Cortex of kidney (tissue), 1 donor: ENCODE measurements around the gene POMGNT1.

Source experiments
- DNase-seq: peaks from one replicate; lab custom pipeline; 2025; lab: John Stamatoyannopoulos, UW

Gene POMGNT1

DNA sequence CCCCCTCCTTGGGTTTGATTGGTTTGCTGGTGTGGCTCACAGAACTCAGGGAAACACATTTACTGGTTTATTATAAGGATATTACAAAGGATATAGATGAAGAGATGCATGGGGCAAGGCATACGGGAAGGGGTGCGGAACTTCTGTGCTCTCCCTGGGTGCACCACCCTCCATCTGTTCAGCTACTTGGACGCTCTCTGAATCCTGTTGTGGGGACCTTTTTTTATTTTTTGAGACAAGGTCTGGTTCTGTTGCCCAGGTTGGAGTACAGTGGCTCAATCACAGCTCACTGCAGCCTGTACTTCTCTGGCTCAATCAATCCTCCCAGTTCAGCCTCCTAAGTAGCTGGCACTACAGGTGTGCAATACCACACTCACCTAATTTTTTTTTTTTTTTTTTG lies 12.3 kb upstream of the POMGNT1 start:
- DNase-seq, result no peak

DNA sequence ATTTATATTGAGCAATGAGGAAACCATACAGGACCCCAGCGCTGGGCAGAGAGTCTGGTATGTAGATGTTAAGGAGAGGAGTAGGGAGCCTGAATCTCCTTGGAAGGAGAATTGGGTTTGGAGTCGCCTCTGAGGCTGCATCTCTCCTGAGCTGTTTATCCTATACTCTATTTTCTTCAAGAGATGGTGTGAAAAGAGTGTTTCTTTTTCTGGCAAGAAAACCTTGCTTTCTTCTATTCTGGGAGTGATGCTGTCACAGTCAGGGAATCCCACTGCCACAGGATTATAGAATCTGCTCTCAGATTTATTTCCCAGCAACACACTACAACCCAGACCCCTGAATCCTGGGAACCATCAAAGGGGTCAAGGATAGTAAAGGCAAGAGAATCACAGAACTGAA lies 8.2 kb upstream of the POMGNT1 start:
- DNase-seq, result no peak

DNA sequence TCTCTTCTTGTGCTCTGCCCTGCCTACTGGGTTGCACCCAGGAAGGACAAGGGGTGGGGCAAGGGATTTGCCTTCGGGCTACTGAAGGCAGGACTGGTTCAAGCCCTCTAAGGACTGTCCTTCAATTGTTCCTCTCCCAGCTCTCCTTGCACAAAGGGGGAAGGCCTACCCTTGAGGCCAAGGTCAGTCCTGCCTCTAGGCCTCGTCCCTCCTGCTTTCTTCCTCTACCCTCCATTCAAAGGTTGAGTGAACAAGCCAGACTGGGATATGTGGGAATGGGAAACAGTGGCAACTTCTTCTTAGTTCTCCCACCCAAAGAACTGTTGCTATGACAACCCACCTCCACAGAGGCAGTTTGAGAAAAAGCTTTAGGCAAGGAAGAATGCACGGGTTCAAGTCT lies 7.6 kb upstream of the POMGNT1 start:
- DNase-seq, result no peak

DNA sequence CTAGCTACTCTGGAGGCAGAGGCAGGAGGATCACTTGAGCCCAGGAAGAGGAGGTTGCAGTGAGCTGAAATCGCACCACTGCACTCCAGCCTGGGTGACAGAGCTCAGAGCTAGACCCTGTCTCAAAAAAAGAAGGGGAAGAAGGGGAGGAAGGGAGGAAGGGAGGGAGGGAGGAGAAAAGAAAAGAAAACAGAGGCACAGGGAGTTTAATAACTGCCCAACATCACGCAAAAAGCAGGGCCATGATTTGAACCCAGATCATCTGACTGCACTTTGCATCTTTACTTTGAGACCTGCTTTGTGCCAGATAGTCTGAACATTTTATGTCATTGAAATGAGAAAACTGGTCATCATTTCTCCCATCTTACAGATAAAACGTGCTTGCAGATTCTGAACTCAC lies 6.9 kb upstream of the POMGNT1 start:
- DNase-seq, result no peak

DNA sequence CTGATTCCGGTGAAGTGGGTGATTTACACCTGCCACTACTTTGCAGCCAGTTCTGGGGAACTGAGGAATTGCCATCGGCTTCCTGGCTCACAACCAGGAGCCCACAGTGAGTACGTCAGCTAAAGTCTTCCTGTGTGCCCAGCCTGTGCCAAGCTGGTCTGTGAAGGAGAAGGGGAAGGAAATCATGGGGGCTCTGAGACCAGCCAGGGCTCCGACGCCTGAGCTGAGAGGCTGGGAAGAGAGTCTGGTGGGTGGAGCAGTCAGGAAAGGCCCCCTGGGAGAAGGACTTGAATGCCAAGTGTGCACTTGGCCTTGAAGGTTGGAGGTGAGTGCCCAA lies 6.1 kb upstream of the POMGNT1 start:
- DNase-seq, result no peak

DNA sequence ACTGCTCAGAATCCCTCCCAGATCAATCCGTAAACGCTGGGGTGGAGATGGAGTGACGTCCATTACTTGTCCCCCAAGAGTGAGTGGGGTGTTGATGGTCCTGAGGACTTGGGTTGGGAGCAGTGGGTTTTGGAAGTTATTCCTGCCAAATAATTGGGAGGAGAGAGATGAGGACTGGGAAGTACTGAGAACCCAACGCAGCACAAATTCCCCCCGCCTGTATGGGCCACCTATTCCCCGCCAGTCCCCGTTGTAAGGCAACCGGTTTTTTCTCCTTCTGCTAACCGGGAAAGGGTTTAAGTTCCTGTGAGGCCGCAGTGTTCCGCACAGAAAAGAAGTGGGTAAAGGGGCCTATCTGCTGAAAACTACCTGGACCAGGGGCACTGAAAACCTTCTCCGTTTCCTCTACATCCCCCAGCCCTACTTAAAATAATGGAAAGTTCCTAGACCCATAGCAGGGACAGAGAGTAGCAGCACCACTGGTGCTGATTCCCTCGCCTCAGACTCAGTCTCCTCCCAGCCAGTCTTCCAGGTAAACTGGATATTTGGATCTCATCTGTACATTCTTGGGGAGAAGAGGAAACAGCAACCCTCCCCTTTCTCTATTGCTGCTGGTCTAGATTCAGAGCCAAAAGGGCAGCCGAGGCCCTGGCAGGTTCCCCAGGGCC lies 5.6 kb upstream of the POMGNT1 start:
- DNase-seq, result no peak

DNA sequence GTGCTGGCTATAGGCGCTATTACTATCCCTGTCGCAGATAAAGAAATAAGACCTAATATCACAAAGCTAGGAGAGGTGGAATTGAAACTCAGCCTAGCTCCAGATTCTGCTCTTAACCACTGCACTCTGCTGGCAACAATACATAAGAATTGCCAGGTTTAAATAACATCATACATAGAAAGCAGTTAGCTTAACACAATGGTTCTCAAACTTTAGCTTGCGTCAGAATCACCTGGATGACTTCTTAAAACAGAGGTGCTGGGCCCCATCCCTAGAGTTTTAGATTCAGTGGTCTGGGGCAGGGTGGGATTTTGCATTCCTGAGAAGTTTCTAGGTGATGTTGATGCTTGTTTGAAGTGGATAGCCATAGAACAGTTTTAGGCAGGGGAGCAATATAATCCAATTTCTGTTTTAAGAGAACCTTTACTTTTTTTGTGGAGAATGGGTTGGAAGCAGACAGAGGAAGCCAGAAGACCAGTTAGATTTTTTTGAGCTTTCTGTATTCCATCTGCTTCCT lies 1.1 kb upstream of the POMGNT1 start:
- DNase-seq, result no peak

DNA sequence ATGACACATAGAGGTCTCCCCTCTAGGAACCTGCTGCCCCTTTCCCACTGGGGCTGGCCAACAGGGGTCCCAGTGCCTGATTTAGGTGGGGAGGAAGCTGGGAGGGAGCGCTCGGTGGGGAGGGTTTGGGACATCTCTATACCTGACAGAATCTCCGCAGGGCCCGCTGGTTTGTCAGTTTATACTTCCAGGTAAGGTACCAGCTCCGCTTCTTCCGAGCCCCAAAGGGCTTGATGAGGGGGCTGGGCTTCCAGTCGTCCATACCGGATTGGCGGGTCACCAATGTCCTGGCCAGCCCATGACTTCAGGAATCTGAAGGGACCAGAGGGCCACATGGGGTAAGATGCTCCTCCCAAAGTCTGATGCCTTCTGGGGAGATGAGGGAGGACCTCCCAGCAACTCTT lies 672 bp downstream of the POMGNT1 start:
- DNase-seq, result no peak

DNA sequence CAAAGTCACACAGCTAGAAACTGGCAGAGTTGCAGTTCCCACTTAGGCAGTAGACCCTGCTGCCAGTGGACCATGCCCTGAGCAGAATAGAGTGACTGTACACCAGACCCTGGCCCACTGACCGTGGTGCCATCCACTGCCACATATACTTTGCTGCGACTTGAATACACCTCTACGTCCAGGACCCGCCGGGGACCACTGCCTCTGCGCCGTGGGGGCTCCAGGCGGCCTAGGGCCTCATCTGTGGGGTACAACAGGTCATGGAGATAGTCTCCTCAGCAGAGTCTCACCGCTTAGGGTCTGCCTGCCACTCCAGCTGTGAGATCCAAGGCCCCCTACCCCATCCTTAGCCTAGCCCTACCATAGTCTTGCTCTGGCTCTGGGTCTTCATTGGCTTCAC lies 1.6 kb downstream of the POMGNT1 start:
- DNase-seq, result no peak

DNA sequence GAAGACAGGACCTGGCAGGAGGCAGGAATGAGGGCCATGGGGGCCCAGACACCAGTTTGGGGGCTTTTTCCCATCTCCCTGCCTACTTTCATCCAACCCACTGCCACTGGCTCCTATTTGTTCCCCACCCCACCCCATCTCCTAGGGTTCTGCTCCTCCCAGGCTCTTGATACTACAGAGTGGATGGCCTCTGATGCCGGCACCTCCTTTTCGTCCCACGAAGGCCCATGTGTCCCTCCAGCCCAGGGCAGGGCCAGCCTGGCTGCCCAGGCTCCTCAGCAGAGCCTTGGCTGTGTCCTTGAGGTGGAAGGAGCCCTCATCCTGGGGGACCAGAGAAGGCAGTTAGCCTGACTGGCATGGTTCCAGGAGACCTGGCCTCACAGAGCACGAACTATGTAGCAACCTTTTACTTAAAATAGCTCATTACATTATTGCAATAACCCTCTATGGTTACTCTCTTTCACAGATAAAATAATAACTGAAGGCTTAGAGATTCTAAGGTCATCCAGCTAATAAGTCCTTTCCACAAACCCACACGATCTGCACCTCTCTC lies 3.5 kb downstream of the POMGNT1 start:
- no peak for DNase-seq

DNA sequence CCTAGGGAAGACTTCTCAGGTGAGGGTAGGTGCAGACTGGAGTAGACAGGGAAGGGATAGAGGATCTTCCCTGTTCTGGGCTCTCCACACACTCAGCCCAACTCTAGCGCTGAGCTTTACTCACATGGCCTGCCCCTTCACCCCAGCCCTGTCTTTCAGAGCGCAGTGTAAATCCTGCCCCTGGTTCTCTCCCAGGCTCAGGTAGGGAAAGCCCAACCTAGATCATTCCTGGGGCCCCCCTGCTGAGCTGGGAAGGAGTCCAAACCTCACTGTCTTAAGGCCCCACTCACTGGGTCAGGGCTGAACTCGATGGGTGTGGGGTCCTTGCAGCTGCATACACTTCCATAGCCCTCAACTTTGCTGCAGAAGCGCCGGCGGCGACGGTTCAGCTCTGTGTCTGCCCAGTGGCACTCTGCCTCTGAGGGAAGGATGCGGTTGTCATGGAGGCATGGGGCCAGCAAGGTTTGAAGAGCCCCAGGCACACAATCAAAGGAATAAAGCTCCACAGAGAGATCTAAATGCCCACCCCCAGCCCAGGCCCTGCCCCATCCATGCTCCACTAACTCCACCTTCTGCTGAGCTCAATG lies 4.2 kb downstream of the POMGNT1 start:
- DNase-seq, result no peak

DNA sequence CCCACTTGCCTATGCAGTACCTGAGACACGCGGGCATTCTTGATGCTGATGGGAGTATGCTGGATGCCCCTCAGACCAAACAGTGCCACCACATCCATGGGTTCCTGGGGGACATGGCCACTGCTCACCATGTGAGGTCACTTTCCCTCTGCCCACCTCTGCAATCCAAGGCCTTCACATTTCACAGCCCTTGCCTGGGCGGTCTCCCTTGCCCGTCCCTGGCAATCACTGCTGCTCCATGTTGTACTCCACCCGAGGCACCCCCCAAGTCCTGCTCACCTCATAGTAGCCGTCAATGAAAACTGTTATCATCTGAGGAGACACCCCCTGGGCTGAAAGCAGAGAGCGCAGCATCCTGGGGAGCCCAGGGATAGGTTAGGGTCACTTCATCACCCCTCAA lies 4.9 kb downstream of the POMGNT1 start:
- no peak for DNase-seq

DNA sequence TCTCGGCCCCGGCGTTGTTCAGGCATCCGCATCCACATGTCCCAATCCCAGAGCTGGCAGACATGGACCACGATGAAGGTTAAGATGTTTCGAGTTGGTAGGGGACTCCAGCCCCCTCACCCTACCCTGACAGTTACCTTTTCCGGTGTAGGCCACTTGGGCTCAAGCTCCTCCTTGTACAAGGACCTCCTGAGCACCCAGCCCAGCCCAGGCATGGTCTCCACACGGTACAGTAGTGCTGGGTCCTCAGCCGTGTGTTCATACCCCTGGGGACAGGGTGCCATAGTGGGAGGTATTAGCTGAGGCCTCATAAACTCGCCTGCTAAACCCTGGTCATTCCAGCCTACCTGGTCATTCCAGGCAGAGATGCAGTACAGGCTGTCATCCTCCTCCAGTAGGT lies 6.1 kb downstream of the POMGNT1 start:
- DNase-seq, result no peak

DNA sequence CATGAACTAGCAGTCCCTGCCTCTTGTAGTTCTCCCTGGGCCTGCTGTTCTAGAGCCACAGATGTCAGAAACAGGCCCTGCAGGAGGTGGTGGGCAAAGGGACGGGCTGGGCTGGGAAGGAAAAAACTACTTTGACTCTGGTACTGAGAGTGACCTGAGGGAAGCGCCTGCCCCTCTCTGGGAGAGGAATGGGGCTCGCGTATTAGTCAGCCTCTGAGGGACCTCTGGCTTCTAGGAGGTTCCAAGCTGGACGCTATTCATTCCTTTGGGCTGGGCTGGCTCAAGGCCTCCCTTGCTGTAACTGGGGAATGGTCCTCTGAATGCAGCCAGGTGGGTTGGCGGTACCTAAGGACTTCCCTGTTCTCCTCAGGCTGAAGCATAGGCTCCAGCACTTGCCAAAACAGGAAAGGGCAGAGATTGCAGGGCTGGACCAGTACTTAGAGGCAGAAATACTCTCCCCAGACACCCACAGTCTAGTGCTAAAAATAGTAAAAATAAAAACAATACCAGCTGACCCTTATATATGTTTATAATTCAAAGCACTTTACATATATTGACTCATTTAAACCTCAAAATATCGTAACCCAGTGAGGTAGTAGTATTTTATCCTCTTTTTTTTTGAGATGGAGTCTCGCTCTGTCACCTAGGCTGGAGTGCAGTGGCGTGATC lies 7.1 kb downstream of the POMGNT1 start:
- DNase-seq, result no peak

DNA sequence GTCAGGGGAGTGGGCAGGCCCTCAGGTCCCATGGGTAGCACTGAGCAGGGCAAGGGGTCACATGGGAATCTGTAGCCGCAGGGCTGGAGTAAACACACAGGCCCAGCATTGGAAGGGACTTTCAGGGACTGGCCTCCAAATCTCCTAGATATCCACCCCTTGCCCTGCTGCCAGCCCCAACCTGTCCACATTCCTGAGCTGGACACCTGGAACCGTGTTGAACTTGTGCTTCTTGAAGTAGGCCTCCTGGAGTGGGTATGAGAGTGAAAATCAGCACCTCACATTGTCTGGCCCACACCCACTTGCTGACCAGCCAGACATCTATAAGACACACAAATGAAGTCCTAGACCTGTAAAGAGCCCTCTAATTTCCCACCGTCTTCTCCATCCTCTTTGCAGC lies 7.7 kb downstream of the POMGNT1 start:
- DNase-seq, result no peak

DNA sequence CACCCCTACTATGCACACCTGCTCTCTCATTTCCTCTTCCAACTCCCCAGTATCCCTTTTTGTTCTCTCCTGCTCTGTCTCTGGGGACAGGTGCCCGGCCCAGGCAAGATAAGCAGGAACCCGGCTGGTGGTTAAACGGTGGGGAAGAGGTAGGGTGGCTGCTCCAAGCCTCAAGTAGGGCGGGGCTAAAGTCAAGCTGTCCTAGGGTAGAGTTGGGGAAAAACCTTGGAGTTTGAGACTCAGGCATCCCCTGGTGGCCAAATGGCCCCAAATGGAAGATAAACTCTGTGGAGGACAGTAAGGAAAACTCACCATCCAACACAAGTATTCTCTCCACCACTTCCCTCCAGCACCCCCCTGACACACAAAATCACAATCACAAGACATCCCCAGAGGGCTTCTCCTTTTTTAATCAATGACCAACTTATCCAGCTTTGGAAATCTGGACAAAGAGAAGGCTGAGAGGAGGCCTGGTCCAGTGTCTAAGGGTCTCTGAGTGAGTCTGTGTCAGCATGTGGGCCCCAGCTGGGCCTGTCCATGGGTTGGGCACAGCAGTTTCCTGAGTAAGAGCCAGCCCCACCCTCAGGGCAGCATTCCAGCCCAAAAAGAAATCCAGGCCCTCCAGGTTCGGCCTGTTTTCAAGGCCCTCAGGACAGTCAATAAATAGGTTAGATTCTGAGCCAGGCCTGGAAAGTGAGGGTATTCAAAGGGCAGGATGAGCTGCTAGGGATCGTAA lies 9.8 kb downstream of the POMGNT1 start:
- DNase-seq, result no peak

DNA sequence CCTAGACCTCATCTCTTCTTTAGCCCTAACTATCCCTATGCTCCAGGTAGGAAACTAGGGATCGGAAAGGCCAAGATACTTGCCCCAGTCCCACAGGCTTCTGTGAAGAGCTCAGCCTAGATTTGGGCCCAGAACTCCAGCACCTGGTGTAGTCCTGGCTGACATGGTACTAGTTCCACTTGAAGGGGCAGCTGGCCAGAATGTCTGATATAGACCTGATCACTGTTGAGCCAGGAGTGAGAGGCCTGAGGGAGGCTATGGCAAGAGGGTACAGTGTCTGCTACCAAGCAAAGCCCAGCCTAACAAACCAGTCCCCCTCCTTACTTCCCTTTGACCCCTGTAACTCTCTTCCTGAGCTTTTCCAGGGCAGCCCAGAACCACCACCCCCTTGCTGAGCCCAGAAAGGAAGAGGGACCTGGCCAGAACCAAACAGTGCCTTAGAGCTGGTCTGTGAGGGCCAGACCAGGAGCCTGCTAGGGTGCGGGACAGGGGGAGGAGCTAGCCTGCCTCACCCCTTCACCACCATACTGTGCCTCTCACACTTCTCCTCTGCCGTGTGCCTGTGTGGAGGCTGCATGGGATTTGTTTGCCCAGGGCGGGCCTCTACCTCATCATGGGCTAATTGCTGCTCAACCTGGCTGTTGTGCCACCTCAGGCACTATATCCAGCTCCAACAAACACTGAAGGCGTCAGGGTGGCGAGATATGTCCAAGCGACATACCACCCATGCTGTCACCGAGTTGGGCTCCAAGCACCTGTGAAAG lies 10.9 kb downstream of the POMGNT1 start:
- no peak for DNase-seq

DNA sequence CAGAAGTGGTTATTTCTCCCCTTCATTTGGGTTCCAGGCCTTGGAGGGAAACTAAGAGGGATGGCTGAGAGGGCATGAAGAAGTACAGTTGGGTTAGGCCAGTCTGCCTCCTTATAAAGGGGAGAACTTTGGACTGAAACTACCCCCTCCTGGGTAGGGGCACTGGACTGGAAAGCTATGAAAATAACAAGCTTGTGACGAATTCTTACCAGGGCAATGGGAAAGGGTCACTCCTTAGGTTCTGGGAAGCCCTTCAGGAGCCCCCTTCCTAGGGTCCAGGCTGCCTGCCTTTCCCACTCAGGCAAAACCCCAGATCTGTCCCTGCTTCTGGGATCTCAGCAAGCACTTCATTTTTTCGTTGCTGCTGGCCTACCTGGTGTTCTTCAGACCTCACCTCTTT lies 12.2 kb downstream of the POMGNT1 start:
- no peak for DNase-seq

DNA sequence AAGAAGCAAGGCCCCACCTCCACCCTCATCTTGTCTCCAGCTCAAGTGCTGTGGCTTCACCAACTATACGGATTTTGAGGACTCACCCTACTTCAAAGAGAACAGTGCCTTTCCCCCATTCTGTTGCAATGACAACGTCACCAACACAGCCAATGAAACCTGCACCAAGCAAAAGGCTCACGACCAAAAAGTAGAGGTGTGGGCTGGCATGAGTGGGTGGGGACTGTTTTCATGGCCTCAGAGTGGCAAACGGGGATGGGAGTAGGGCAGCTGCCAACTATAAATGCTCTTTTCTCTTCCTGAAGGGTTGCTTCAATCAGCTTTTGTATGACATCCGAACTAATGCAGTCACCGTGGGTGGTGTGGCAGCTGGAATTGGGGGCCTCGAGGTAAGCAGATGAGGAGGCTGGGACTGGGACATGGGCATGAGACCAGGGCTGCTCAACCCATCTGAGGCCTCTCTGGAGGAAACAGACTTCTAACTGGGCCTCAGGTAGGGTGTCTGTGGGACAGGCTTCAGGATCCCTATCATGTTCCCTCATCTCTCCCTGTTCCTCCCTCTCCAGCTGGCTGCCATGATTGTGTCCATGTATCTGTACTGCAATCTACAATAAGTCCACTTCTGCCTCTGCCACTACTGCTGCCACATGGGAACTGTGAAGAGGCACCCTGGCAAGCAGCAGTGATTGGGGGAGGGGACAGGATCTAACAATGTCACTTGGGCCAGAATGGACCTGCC lies 13.1 kb downstream of the POMGNT1 start:
- no peak for DNase-seq

DNA sequence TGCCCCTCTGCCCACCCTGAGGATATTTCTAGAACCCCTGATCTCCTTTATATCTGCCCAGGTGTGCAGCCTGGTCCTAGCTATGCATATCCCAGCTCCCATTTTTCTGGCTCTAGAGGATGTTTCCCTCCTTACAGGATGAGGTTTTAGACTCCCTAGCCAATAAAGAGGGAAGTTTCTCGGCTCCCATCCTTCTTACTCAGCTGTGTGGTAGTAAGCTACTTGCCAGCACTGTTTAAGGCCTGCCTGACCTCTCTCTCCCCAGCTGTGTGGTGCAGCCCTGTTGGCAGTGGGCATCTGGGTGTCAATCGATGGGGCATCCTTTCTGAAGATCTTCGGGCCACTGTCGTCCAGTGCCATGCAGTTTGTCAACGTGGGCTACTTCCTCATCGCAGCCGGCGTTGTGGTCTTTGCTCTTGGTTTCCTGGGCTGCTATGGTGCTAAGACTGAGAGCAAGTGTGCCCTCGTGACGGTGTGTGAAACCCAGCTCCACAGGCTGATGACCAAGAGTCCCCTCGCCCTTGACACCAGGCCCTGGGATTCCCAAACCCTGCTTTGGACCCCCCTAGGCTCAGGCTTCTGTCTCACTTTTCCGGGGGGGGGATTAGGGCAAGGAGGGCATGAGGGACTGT lies 14.2 kb downstream of the POMGNT1 start:
- DNase-seq, result no peak
